Activated T-cell treated with anti-CD3 and anti-CD28 coated beads, Interleukin-2, amount 50 U/mL, for 72 hours (primary cell): ENCODE results near the gene SYNDIG1. TPM values are rescaled to one million over a fixed set of nuclear protein-coding genes. Genes with fewer than 3 reads are reported as not detected.

Experiments used
- ATAC-seq, 2 donors: fragments of 150-1000 bp; cut with Tn5 transposase; replicated peaks in 1 of 2; 2 replicates each; pipeline ENCODE4 v1.10.0; 2021; ENCODE audit warnings: moderate library complexity in 2 of 2, mild to moderate bottlenecking in 1 of 2
- DNase-seq, 2 donors: peaks; one replicate each; pipeline ENCODE4 v3.0.0; 2021 to 2022; ENCODE audit warnings: mixed read lengths in 1 of 2
- H3K27ac Mint-ChIP-seq: one replicate; pipeline ENCODE4 v1.8.0; 2022; ENCODE audit warnings: mild to moderate bottlenecking, moderate library complexity, mixed read lengths
- H3K27me3 Mint-ChIP-seq: one replicate; pipeline ENCODE4 v1.8.0; 2022; ENCODE audit warnings: low read depth, mixed read lengths
- H3K36me3 Mint-ChIP-seq, 2 donors: one replicate each; pipeline ENCODE4 v1.8.0; 2022; ENCODE audit warnings: mixed read lengths in 2 of 2, mild to moderate bottlenecking in 1 of 2; ENCODE audit not compliant: insufficient read depth in 2 of 2
- H3K4me1 Mint-ChIP-seq: one replicate; pipeline ENCODE4 v1.8.0; 2022; ENCODE audit warnings: low read depth, mixed read lengths
- H3K4me3 Mint-ChIP-seq, 2 donors: one replicate each; pipeline ENCODE4 v1.8.0; 2022; ENCODE audit warnings: mild to moderate bottlenecking in 2 of 2, mixed read lengths in 2 of 2, moderate library complexity in 2 of 2
- H3K9me3 Mint-ChIP-seq, 2 donors: one replicate each; pipeline ENCODE4 v1.8.0; 2022; ENCODE audit warnings: mixed read lengths in 2 of 2
- total RNA-seq, 2 donors: library from RNA; stranded (reverse); gene quantifications; one replicate each; pipeline ENCODE4 v1.2.3, GENCODE V29; 2022

SYNDIG1 gene
- total RNA-seq, 2 donors from 2014 or later: not detected

DNA sequence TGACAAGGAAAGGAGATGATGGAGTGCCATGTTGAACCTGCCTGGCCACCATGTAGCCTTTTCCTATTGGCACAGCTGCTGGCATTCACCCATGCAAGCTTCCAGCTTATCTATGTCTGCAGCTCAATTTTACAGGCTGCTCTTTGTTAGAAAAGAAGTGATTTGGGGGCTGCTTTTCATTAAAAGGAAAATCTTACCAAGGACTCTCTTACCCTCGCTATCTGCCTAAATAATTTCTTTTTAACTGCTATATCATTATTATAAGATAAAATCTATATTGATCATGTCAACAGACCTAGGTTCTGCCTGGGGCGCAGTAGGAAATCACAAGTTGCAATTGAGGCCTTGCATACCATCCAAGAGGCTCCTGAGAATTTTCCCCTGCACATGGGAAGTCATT is 167.2 kb downstream of the SYNDIG1 start:
- no peaks in the 10 kb centered on the region for H3K4me1 Mint-ChIP-seq
- no peaks in the 10 kb centered on the region for H3K9me3 Mint-ChIP-seq
- H3K36me3 Mint-ChIP-seq: no peaks in the 10 kb centered on the region
- H3K4me3 Mint-ChIP-seq: no peak overlapping the region
- ATAC-seq (no peak), DNase-seq (no peak)
- H3K27ac Mint-ChIP-seq: no peak overlapping the region
- peaks cover 13% of the 10 kb centered on the region for H3K27me3 Mint-ChIP-seq

DNA sequence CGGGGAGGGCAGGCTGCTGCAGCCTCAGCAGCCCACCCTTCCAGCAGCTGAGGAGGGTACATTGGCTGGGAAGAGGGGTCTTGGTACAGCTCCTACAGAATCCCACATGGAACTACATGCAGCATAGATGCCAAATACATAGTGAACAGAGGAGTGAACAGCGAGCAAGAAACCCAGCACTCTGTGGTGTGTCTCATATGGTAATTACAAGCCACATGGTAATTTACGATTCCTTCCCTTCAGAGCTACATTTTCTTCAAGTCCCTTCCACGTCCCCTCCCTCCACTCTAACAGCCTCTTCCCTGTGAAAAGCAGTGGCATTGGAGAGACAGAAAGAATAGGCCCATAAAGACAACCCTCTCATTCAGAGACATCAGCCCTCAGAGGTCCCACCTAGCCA is 167.7 kb downstream of the SYNDIG1 start:
- DNase-seq (no peak), ATAC-seq (no peak)
- Mint-ChIP-seq H3K27ac (no peak overlapping the region), H3K36me3 (no peaks in the 10 kb centered on the region), H3K4me1 (no peaks in the 10 kb centered on the region), H3K4me3 (no peak overlapping the region), H3K27me3 (peaks cover 13% of the 10 kb centered on the region), H3K9me3 (no peaks in the 10 kb centered on the region)

DNA sequence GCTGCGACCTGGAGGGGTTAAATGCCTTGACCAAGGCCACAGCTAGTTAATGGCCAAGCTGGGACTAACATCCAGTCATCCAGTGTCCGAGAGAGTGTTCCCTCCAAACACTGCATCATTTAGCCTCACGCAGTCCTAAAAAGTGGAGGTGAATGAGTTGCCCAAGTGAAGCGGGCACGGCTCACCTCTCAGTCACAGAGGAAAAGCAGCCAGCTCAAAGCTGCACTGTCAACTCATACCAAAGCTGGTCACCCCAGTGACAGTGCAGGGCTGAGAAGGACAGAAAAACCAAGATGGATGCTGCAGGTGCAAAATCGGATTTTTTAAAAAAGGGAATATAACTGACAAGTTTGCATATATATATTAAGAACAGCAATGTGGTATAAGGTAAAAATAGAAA is 168.5 kb downstream of the SYNDIG1 start:
- no peaks in the 10 kb centered on the region for H3K36me3 Mint-ChIP-seq
- DNase-seq: no peak
- no peak overlapping the region for H3K27ac Mint-ChIP-seq
- H3K4me3 Mint-ChIP-seq: no peak overlapping the region
- H3K9me3 Mint-ChIP-seq: no peaks in the 10 kb centered on the region
- no peaks in the 10 kb centered on the region for H3K4me1 Mint-ChIP-seq
- ATAC-seq: no peak
- peaks cover 13% of the 10 kb centered on the region for H3K27me3 Mint-ChIP-seq

DNA sequence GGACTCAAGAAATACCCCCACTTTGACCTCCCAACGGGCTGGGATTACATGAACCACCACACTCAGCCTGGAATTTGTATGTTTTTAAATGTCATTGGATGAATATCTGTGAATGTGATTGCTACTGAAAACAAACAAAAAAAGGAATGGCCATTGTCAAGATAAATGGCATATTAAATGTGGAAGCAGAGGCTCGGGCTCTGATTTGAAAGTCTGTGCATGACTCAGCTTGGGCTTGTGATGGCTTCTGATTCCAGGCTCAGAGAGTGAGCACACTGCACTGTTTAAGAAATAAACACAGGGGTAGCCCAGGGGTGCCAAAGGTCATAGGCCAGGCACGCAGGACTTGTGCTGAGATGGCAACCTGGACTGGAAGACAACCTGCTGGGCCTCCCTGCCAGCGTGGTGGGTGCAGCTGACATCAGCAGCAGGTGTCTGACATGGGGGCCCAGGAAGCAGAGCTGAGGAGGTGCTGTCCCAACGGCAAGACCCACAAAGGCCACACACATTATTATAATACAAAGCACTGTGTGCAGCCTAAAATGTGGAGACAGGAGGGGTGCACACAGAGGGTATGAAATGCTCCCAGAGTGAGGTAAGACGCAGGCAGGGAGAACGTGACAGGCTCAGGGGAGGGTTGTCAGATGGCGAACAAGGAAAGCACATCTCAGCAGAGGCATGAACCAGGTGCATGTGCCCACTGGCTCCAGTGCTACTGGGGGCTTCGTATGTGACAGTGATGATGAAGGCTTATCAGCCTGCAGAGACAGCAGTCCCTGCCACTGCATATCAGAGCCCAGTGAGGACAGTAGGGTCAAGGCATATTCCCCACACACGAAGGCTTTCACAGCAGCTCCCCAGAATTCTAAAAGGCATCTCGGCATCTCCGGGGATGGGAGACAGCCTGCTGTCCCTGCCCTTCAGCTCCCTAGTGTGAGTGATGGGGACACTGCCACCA is 169.4 kb downstream of the SYNDIG1 start:
- H3K4me3 Mint-ChIP-seq: no peak overlapping the region
- no peaks in the 10 kb centered on the region for H3K4me1 Mint-ChIP-seq
- DNase-seq (no peak), ATAC-seq (no peak)
- no peak overlapping the region for H3K27ac Mint-ChIP-seq
- H3K27me3 Mint-ChIP-seq: peaks cover 13% of the 10 kb centered on the region
- H3K36me3 Mint-ChIP-seq: no peaks in the 10 kb centered on the region
- no peaks in the 10 kb centered on the region for H3K9me3 Mint-ChIP-seq

DNA sequence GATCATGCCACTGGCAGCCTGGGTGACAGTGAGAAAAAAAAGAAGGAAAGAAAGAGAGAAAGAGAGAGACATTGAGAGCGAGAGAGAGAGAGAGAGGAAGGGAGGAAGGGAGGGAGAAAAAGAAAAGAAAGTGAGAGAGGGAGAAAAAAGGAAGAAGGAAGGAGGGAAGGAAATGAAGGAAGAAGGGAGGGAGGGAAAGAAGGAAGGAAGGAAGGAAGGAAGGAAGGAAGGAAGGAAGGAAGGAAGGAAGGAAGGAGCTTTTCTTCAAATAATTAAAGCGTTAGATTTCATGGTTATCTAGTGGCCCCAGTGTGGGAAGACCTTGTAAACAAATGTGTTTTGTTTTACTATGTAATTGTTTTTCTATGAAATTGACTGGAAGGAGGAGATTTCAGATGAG is 170.8 kb downstream of the SYNDIG1 start:
- H3K9me3 Mint-ChIP-seq: no peaks in the 10 kb centered on the region
- no peak overlapping the region for H3K27ac Mint-ChIP-seq
- ATAC-seq (no peak), DNase-seq (no peak)
- no peaks in the 10 kb centered on the region for H3K4me1 Mint-ChIP-seq
- H3K36me3 Mint-ChIP-seq: no peaks in the 10 kb centered on the region
- no peak overlapping the region for H3K4me3 Mint-ChIP-seq
- peaks cover 9% of the 10 kb centered on the region for H3K27me3 Mint-ChIP-seq

DNA sequence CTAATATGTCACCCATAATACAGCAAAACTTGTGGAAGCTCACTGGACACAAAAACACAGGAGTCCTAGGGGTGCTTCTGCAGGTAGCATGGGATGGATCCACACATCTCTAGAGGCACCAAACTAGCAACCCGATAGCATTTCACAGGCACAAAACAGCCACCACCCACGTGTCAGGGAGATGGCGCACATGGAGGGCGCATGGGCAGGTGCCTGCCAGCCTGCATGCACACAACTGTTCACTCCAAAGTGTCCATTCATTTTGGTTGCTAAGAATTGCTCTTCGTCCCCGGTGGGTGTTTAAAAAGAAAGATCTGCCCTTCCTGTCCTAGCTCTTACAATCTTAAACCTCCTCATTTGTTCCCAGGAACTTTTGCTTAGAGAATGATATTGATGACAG is 171.3 kb downstream of the SYNDIG1 start:
- H3K27me3 Mint-ChIP-seq: peaks cover 5% of the 10 kb centered on the region
- no peaks in the 10 kb centered on the region for H3K4me1 Mint-ChIP-seq
- ATAC-seq: no peak
- H3K9me3 Mint-ChIP-seq: no peaks in the 10 kb centered on the region
- no peak overlapping the region for H3K27ac Mint-ChIP-seq
- no peaks in the 10 kb centered on the region for H3K36me3 Mint-ChIP-seq
- no peak for DNase-seq
- no peak overlapping the region for H3K4me3 Mint-ChIP-seq

DNA sequence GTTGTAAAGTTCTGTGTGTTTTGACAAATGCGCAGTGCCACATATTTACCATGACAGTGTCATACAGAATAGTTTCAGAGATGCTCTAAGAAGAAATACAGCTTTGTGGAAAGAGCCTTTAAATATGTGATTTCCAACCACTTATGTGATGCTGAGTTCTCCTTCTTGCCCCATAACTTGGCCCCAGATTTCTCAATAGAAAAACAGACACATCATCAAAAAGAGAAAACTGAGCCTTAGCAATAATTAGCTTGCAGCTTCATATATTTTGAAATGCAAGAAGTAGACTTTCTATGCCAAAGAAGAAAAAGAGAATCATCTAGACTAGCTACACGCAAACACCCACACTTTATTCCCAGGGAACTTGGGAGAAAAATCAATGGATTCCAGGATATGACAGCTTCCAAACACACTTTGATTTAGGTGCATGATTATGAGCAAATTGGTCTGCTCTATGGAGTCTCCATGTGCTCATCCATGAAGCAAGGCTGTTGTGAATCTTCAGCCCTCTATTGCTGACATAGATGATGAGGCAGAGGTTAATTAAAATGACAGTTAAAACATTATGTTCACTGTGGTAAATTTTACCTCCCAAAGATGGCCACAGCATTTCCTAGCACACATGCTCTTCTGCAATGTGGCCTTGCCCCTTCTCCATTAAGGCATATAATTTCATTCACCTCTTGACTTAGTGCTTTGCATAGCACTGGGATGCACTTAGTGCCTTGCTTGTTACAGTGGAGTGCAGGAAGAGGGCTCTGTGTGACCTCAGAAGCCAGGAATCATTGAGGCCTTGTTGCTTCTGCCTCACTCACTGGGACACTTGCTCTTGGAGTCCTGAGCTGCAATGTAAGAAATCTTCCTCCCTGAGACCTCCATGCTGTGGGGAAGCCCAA is 174.6 kb downstream of the SYNDIG1 start:
- Mint-ChIP-seq H3K27ac (no peak overlapping the region), H3K9me3 (no peaks in the 10 kb centered on the region)
- ATAC-seq: no peak

DNA sequence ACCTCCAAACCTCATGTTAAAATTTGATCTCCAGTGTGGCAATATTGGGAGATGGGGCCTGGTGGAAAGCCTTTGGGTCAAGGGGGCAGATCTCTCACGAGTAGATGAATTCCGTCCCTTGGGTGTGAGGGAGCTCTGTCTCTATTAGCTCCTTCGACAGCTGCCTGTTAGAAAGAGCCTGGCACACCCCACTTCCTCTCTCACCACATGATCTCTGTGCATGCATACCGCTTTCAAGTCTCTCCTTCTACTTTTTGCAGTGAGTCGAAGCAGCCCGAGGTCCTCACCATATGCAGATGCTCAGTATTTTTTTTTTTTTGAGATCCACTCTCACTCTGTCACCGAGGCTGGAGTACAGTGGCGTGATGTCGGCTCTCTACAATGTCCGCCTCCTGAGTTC is 176.9 kb downstream of the SYNDIG1 start:
- no peaks in the 10 kb centered on the region for H3K9me3 Mint-ChIP-seq
- no peaks in the 10 kb centered on the region for H3K27me3 Mint-ChIP-seq
- H3K4me1 Mint-ChIP-seq: no peaks in the 10 kb centered on the region
- no peaks in the 10 kb centered on the region for H3K36me3 Mint-ChIP-seq
- no peak overlapping the region for H3K4me3 Mint-ChIP-seq
- no peak overlapping the region for H3K27ac Mint-ChIP-seq
- ATAC-seq (no peak), DNase-seq (no peak)

More for the DNA sequence above, 174.6 kb downstream of the SYNDIG1 start:
- Mint-ChIP-seq H3K4me3 (no peak overlapping the region), H3K4me1 (no peaks in the 10 kb centered on the region), H3K27me3 (no peaks in the 10 kb centered on the region), H3K36me3 (no peaks in the 10 kb centered on the region)
- no peak for DNase-seq

DNA sequence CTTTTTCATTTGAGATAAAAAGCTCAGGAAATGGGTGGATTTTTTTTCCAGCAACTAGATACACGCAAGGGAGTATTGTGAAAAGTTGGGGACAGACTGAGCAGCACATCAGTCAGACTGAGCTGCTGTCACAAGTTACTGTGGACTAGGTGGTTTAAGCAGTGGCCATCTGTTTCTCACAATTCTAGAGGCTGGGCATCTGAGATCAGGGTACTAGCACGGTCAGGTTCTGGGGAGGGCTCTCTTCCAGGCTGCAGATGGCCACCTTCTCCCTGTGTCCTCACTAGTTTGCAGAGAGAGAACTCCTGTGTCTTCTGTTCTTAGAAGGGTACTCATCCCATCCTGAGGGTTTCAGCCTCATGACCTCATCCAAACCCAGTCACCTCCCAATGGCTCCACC is 178.3 kb downstream of the SYNDIG1 start:
- H3K36me3 Mint-ChIP-seq: no peaks in the 10 kb centered on the region
- ATAC-seq (no peak), DNase-seq (no peak)
- H3K27me3 Mint-ChIP-seq: no peaks in the 10 kb centered on the region
- H3K4me1 Mint-ChIP-seq: no peaks in the 10 kb centered on the region
- H3K9me3 Mint-ChIP-seq: no peaks in the 10 kb centered on the region
- no peak overlapping the region for H3K4me3 Mint-ChIP-seq
- H3K27ac Mint-ChIP-seq: no peak overlapping the region

DNA sequence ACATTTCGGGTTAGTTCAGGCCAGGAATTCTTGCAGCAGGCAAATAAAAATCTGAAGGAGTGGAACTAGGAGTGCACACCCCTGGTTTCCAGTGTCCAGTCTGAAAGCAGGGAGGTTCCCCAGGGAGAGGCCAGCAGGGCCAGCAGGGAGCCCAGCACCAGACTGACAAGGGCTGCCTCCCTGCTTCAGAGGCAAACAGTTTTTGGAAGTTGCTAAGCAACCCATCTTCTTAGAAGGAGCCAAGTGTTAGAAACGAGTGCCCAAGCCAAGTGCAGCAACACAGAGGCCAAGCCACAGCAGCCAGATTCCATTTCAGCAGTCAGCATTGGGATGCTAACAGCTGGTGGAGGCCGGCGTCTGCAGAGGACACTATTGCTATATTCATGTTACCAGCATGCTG is 179.1 kb downstream of the SYNDIG1 start:
- no peak for ATAC-seq
- Mint-ChIP-seq H3K36me3 (no peaks in the 10 kb centered on the region), H3K4me1 (no peaks in the 10 kb centered on the region), H3K4me3 (no peak overlapping the region), H3K9me3 (no peaks in the 10 kb centered on the region), H3K27ac (no peak overlapping the region), H3K27me3 (no peaks in the 10 kb centered on the region)
- DNase-seq: no peak

DNA sequence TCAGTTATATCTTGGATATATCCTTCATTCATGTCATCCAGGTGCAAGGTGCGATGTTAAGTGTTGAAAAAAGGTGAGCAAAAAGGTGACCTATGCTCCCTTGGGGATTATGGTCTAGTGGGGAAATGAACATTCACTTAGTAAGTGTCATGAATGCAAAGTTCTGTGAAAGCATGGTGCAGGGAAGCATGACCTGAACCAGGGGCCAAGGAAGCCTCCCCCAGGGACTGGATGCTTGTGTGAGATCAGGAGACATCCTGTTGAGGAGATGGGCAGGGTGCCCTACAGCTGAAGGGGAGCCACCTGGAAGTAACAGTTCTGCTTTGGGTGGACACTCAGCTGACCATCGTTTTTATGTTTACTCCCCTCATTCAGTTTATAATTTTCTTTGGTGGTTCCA is 179.5 kb downstream of the SYNDIG1 start:
- Mint-ChIP-seq H3K4me1 (no peaks in the 10 kb centered on the region), H3K27me3 (no peaks in the 10 kb centered on the region), H3K27ac (no peak overlapping the region), H3K4me3 (no peak overlapping the region), H3K9me3 (no peaks in the 10 kb centered on the region), H3K36me3 (no peaks in the 10 kb centered on the region)
- ATAC-seq (no peak), DNase-seq (no peak)

DNA sequence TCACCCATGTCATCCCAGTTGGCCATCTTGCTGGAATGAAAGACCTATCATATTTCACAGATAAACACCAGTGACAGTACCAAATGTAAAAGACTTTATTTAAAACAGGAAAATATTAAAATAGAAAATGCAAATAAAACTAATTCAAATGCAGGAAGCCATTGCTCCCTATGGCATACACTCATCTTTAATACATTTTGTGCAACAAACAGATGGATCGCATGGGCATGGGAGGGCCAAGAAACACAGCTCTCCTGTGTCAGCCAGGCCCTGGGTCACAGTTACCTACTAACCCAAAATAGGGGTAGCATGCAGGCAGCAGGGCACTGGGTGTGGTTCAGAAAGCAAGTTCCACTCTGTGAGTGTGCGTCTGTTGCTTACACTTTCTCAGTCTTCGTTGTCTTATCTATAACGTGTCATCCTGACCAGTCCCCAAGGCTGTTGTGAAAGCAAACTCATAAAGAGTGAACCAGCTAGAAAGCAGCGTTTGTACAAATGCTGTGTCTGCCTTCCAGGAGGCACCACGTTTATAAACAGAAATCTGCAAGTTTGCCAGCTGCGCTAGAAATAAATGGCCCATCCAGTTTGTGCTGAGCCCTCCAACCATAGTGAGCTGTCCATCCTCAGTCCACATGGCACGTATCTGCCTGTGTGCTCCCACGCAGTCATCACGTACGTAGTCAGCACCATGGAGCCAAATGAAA is 180.5 kb downstream of the SYNDIG1 start:
- Mint-ChIP-seq H3K36me3 (no peaks in the 10 kb centered on the region), H3K27ac (no peak overlapping the region), H3K9me3 (no peaks in the 10 kb centered on the region), H3K4me1 (no peaks in the 10 kb centered on the region), H3K27me3 (no peaks in the 10 kb centered on the region), H3K4me3 (no peak overlapping the region)
- ATAC-seq: no peak
- DNase-seq: no peak
